Esophagus muscularis mucosa (tissue), 4 donors: Measurements from ENCODE around the gene SLC16A12. TPM values are rescaled to one million over a fixed set of nuclear protein-coding genes. Genes with fewer than 3 reads are reported as not detected.

Experiments
- DNase-seq: peaks from one replicate; pipeline ENCODE4 v3.0.0-alpha.2; 2017; ENCODE audit errors: extremely low spot score
- H3K27ac ChIP-seq, 4 donors: fragments of 200-600 bp; sonication (generic); replicated peaks in 1 of 4; 1 replicate in 3 of 4; 2 replicates in 1 of 4; pipeline ENCODE4 v1.5.1; 2016 to 2019; ENCODE audit warnings: mild to moderate bottlenecking in 1 of 4
- H3K27me3 ChIP-seq, 4 donors: fragments of 200-600 bp; sonication (generic); one replicate each; pipeline versions ENCODE4 v1.5.1 to v1.6.0; 2016 to 2019
- H3K36me3 ChIP-seq, 4 donors: fragments of 200-600 bp; sonication (generic); one replicate each; pipeline ENCODE4 v1.5.1; 2016 to 2019
- H3K4me1 ChIP-seq, 4 donors: fragments of 200-600 bp; sonication (generic); one replicate each; pipeline ENCODE4 v1.5.1; 2016 to 2019
- H3K4me3 ChIP-seq, 4 donors: fragments of 200-600 bp; sonication (generic); 1 replicate in 2 of 4; 2 replicates in 2 of 4; pipeline ENCODE4 v1.5.1; 2016 to 2019; ENCODE audit warnings: mild to moderate bottlenecking in 4 of 4, moderate library complexity in 1 of 4
- H3K9me3 ChIP-seq, 4 donors: fragments of 200-600 bp; sonication (generic); 1 replicate in 3 of 4; 2 replicates in 1 of 4; pipeline ENCODE4 v1.5.1; 2016 to 2019
- EP300 ChIP-seq: sonication (generic); formaldehyde crosslinking; IDR thresholded peaks from one replicate; pipeline ENCODE4 v1.6.1; 2017; ENCODE audit warnings: antibody characterized with exemption
- POLR2A ChIP-seq: fragments of 450-650 bp; IDR thresholded peaks from one replicate; pipeline ENCODE4 v1.6.1; 2017; ENCODE audit warnings: antibody characterized with exemption, moderate library complexity, mild to moderate bottlenecking, low read depth
- POLR2AphosphoS5 ChIP-seq, 2 donors: sonication (generic); formaldehyde crosslinking; IDR thresholded peaks; one replicate each; pipeline ENCODE4 v1.6.1; 2017; ENCODE audit warnings: antibody characterized with exemption in 2 of 2
- WGBS: methylation state at CpG from one replicate; pipeline ENCODE4 v1.1.5; 2018; 5-methylcytosine and 5-hydroxymethylcytosine counted together
- intact Hi-C: fragments of 100-400 bp; cut with DNase I; formaldehyde crosslinking; loops from one replicate; pipeline ENCODE4 v1.15.1; 2023
- total RNA-seq, 4 donors: library from RNA; depleted of rRNA; stranded (reverse); fragments of >200 nt; gene quantifications; one replicate each; pipeline versions ENCODE4 v1.1.0 to v1.2.1, GENCODE V29; 2016
- TF ChIP-seq, protein P1 (sequence below), 3 experiments: fragments of 200-600 bp in 2 of 3; fragments of 450-650 bp in 1 of 3; sonication (generic) in 2 of 3; IDR thresholded peaks; one replicate each; pipeline ENCODE4 v1.5.1; 2017 to 2019; ENCODE audit warnings: antibody characterized with exemption in 3 of 3, mild to moderate bottlenecking in 2 of 3, moderate library complexity in 1 of 3

Gene SLC16A12
- total RNA-seq, 4 donors from 2014 or later = 0.83 to 2.2 (median 1.9) TPM

DNA sequence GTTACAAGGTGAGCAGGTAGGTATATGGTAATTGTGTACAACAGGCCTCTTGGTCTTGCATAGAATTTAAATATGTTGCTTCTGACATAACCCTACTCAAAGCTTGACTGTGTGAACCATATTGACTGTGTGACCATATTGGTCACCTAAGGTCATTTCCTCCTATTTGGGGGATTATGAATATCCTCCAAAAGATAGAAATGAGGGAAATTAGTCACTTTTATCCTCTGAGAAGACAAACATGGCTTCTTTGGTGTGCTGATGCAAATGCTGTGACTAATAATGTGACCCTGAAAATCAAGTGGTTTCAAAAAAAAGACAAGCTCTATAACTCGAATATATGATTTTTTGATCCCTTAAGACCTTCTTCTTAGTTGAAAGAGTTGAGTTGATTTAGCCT lies 93.1 kb downstream of the SLC16A12 start:
- Histone ChIP-seq H3K4me3 (no peak overlapping the region), H3K27me3 (no peaks in the 10 kb centered on the region), H3K4me1 (no peaks in the 10 kb centered on the region), H3K27ac (no peak overlapping the region), H3K36me3 (peaks cover 0 to 6% (median 0%) of the 10 kb centered on the region in 4 donors), H3K9me3 (peaks cover 0 to 3% (median 0%) of the 10 kb centered on the region in 4 donors)
- intact Hi-C loops = no loop called here
- WGBS = 87% methylated on average over 1 of the region's 1 CpG
- no peak for TF ChIP-seq EP300
- TF ChIP-seq POLR2AphosphoS5 (IDR thresholded peaks at IDR 0.05) = no peak
- TF ChIP-seq, protein P1, sequence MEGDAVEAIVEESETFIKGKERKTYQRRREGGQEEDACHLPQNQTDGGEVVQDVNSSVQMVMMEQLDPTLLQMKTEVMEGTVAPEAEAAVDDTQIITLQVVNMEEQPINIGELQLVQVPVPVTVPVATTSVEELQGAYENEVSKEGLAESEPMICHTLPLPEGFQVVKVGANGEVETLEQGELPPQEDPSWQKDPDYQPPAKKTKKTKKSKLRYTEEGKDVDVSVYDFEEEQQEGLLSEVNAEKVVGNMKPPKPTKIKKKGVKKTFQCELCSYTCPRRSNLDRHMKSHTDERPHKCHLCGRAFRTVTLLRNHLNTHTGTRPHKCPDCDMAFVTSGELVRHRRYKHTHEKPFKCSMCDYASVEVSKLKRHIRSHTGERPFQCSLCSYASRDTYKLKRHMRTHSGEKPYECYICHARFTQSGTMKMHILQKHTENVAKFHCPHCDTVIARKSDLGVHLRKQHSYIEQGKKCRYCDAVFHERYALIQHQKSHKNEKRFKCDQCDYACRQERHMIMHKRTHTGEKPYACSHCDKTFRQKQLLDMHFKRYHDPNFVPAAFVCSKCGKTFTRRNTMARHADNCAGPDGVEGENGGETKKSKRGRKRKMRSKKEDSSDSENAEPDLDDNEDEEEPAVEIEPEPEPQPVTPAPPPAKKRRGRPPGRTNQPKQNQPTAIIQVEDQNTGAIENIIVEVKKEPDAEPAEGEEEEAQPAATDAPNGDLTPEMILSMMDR (IDR thresholded peaks at IDR 0.05) = no peak
- TF ChIP-seq POLR2A = no peak
- no peak for DNase-seq

DNA sequence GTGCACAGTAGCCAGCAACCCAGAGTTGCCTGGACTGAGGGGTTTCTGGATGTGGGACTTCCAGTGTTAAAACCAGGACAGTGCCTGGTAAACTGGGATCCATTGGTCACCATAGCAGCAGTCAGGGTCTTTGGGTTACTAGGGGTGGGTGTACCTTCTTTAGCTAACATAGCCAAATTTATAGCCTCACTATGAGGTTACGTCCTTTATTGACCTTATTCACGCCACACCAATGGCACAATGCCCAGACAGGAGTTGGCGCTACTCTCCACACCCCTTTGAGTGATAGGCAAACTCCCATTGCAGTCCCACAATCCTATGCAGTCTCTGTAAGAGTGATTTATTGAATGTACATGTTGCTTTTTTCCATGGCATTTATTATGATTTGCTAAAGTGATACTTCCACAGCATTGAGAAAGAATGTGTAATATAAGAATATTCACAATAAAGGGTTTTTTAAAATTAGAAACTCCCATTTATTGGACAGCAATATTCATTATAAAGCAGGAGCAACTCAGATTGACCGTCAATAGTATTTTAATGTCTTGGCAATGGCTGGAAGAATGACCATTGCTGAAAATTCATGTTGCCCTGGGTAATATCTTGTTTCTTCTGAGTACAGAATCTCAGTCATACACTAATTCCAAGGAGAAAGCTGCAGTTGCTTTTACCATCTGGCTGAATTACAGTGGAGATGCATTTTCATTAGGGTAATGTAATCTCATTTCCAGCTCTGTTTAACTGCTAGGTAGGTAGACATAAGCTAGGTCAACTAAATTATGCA lies 95.0 kb downstream of the SLC16A12 start:
- no peak overlapping the region for H3K27ac ChIP-seq
- H3K4me1 ChIP-seq = no peaks in the 10 kb centered on the region
- no peak for TF ChIP-seq POLR2A
- TF ChIP-seq EP300 = no peak
- TF ChIP-seq, protein P1 (IDR thresholded peaks at IDR 0.05) = no peak
- TF ChIP-seq POLR2AphosphoS5 (IDR thresholded peaks at IDR 0.05) = no peak
- H3K36me3 ChIP-seq = peaks cover 0 to 6% (median 0%) of the 10 kb centered on the region in 4 donors
- no peaks in the 10 kb centered on the region for H3K27me3 ChIP-seq
- H3K4me3 ChIP-seq = no peak overlapping the region
- 70% methylated on average over 4 of the region's 4 CpGs for WGBS
- H3K9me3 ChIP-seq = peaks cover 0 to 3% (median 0%) of the 10 kb centered on the region in 4 donors
- intact Hi-C loops = no loop called here
- DNase-seq = no peak

DNA sequence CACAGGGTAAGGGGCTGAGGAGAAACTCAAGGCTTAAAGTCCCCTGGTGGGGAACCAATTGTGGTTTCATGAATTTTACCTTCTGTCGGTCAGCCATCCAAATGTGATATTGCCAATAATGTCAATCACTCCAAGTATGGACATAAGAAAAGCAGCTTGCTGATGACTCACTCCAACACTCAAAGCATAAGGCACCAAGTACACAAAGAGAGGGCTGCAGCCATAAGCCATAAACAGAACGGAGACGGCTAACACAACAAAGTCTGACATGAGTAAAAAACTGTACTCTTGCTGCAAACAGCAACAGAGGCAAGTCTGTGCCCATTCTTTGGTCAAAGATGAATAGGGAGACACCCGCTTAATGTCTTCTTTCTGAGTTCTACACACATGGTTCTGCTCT lies 96.9 kb downstream of the SLC16A12 start:
- no peak for DNase-seq
- TF ChIP-seq EP300 (no peak), POLR2AphosphoS5 (IDR thresholded peaks at IDR 0.05) (no peak), POLR2A (no peak)
- TF ChIP-seq, protein P1 (IDR thresholded peaks at IDR 0.05) = no peak
- Histone ChIP-seq H3K4me3 (no peak overlapping the region), H3K4me1 (no peaks in the 10 kb centered on the region), H3K27ac (no peak overlapping the region), H3K36me3 (no peaks in the 10 kb centered on the region), H3K9me3 (no peaks in the 10 kb centered on the region), H3K27me3 (no peaks in the 10 kb centered on the region)
- intact Hi-C loops = no loop called here
- WGBS = 95% methylated on average over 4 of the region's 4 CpGs

DNA sequence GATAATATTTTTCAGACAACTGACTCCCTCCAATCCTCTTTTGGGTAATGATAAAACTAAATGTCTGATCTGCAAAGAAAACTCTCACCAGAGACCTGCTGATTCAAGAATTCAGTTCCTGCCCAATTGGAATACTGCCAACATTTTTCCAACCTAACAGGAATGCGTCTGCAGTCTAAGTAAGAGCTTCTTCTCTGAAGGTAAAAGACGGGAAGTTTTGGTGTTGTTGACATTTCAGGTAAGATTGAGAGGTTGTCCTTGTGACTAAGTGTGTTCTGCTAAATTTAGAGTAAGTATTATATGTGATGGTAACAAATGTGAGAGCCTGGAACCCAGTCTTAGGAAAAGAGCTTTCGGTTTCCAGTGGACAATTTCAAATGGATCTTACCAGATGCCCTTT lies 103.4 kb downstream of the SLC16A12 start:
- 44% methylated on average over 3 of the region's 3 CpGs for WGBS
- no peak for DNase-seq
- Histone ChIP-seq H3K4me3 (no peak overlapping the region), H3K9me3 (no peaks in the 10 kb centered on the region), H3K27ac (peak overlapping the region in 1 of 4 donors; percentile 16), H3K4me1 (peaks cover 9 to 25% (median 19%) of the 10 kb centered on the region in 4 donors), H3K36me3 (no peaks in the 10 kb centered on the region), H3K27me3 (no peaks in the 10 kb centered on the region)
- peak in 1 of 2 donors; percentile 20 for TF ChIP-seq POLR2AphosphoS5 (IDR thresholded peaks at IDR 0.05)
- no peak for TF ChIP-seq POLR2A
- intact Hi-C loops = loop anchor here (5.0 kb wide), 1 partner anchor 270 kb away; the partner anchor contains the start of gene KIF20B

DNA sequence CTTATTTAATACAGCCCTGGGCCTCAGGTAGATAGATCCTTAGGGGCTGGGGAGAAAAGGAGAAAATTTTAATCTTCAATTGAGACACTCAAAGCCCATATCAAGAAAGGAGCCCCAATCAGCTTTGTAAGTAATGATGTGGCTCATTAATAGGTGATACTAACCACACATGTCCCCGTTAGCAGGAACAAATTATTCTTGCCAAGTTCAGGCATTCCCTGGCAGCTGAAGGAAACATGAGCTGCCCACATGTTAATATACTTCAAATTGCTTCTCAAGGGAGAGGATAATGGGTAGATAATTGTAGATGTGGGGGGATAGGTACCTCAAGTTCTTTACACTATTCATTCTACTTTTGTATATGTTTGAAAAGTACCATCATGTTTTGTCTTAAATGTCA lies 106.5 kb downstream of the SLC16A12 start:
- Histone ChIP-seq H3K9me3 (no peaks in the 10 kb centered on the region), H3K4me1 (peaks cover 9 to 30% (median 21%) of the 10 kb centered on the region in 4 donors), H3K4me3 (no peak overlapping the region), H3K27ac (no peak overlapping the region), H3K27me3 (no peaks in the 10 kb centered on the region), H3K36me3 (no peaks in the 10 kb centered on the region)
- DNase-seq = no peak
- TF ChIP-seq POLR2A = no peak
- TF ChIP-seq EP300 = no peak
- TF ChIP-seq POLR2AphosphoS5 (IDR thresholded peaks at IDR 0.05) = no peak
- TF ChIP-seq, protein P1 (IDR thresholded peaks at IDR 0.05) = no peak
- WGBS = 44% methylated on average over 1 of the region's 1 CpG
- intact Hi-C loops = no loop called here
